ENCODE measurements around the gene KRT14.
A peak's percentile ranks its signal among the peaks of the same experiment; 100 is the strongest.
"Not testable (repeated sequence)": the region's sequence is repeated elsewhere in the genome, so short reads cannot be mapped to it uniquely, and the experiment has no call there.

The KRT14 gene

DNA sequence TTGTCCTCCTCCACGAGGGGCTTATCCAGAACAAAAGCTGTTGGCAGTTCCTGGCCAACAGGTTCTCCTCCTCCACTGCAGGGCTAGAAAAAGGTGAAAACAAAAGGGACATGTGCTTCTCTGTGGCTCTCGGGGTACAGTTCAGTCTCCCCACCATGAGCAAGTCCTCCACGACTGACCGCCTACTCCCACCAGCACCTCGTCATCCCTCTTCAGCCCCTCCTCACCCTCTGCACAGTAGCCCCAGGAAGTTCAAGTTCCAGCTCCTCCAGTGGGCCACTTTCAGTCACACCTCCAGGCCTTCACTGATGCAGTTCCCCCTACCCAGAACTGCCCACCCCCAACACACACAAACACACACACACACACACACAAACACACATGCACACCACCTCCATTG lies 34.2 kb downstream of the KRT14 start:
- no peaks in the 10 kb centered on the region for H3K9me3 Mint-ChIP-seq
- H3K27ac Mint-ChIP-seq (ENCODE audit: low read depth), result peak overlapping the region; percentile 62
- H3K4me1 Mint-ChIP-seq, result peaks cover 17% of the 10 kb centered on the region
- no peak for ATAC-seq (replicated peaks; ENCODE audit: extremely low read depth, poor library complexity, severe bottlenecking)
- H3K36me3 Mint-ChIP-seq (ENCODE audit: insufficient read depth), result no peaks in the 10 kb centered on the region
- H3K4me3 Mint-ChIP-seq, result no peak overlapping the region
- H3K27me3 Mint-ChIP-seq, result peaks cover 67% of the 10 kb centered on the region
- no peak for DNase-seq (ENCODE audit: low spot score in 2 of 2)

DNA sequence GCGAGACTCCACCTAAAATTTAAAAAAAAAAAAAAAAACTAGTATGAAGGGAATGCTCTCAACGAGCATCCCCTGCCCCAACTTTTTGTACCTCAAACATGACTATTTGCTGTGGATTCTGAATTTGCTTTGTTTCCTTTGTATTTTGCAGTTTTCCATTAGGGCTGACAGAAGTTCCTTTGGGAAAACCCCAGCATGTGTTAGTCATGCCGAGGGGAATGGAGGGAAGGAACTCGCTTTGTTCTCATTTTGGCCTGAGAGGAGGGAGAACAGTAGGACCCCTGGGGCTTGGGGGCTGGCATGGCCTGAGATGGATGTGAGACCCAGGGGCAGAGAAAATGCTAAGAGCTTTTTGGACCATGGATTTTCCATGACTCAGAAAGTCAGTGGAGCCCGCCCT lies 35.3 kb downstream of the KRT14 start:
- no peaks in the 10 kb centered on the region for H3K36me3 Mint-ChIP-seq (ENCODE audit: insufficient read depth)
- peaks cover 17% of the 10 kb centered on the region for H3K4me1 Mint-ChIP-seq
- DNase-seq (ENCODE audit: low spot score in 2 of 2), result no peak
- H3K9me3 Mint-ChIP-seq, result no peaks in the 10 kb centered on the region
- H3K4me3 Mint-ChIP-seq, result no peak overlapping the region
- H3K27me3 Mint-ChIP-seq, result peaks cover 58% of the 10 kb centered on the region
- H3K27ac Mint-ChIP-seq (ENCODE audit: low read depth), result no peak overlapping the region
- ATAC-seq (replicated peaks; ENCODE audit: extremely low read depth, poor library complexity, severe bottlenecking), result no peak

DNA sequence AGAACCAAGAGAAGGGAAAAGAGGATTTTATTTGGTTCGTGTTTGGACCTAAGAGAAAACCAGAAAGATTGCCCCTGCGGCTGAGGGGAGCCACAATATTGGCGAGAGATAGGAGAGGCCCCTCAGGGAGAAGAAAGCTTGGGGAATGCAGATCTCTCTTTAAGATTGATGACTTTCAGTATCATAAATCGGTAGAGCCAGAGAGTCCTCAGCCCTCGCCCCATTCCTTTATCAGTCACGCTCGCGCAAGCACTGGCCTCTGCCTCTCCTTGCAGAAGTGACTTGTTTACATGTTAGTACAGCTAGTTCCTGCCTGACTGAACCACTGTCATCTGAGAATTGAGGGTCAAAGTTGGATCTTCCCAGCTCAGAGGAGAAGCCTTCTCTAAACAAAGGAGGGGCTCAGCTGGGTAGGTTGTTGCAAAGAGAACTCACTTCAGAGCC lies 37.1 kb downstream of the KRT14 start:
- Mint-ChIP-seq H3K27ac (ENCODE audit: low read depth) (no peak overlapping the region), H3K9me3 (no peaks in the 10 kb centered on the region), H3K27me3 (peaks cover 41% of the 10 kb centered on the region), H3K4me1 (peaks cover 17% of the 10 kb centered on the region), H3K4me3 (peak overlapping the region; percentile 57), H3K36me3 (ENCODE audit: insufficient read depth) (no peaks in the 10 kb centered on the region)
- DNase-seq (ENCODE audit: low spot score in 2 of 2) (no peak), ATAC-seq (replicated peaks; ENCODE audit: extremely low read depth, poor library complexity, severe bottlenecking) (no peak)

DNA sequence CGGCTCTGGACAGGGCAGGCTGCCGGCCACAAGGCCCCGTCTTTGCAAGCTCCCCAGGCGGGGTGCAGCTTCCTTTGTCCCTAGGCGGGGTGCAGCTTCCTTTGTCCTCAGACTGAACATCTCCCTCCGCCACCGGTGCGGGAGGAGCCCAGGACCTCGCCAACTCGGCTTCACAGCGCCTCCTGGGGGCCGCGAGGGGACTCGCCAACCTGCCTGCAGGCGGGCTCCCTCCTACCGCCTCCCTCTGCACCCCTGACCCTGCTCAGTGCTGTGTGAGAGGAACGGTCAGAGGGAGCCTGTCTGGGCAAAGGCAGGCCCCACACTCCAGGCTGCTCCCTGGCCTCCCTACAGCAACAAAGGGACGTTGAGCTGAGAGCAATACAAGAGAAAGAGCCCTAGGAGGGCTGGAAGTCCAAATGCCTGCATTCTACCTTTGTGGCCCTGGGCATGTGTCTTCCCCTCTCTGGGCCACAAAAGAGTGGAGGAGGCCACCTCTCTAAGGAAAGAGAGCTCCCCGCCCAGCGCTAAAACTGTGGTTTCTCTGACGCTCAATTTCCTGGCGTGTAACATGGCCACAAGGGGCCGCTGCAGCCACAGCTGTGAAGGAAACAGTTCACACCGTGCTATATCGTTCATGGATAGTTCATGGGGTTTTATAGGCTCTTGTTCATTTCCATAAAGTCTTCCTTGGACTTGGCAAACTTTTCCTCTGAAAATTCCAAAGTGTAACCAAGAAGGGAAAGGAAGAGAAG lies 37.7 kb downstream of the KRT14 start:
- ATAC-seq (replicated peaks; ENCODE audit: extremely low read depth, poor library complexity, severe bottlenecking), result peak; percentile 84
- no peaks in the 10 kb centered on the region for H3K9me3 Mint-ChIP-seq
- peak overlapping the region; percentile 58 for H3K27ac Mint-ChIP-seq (ENCODE audit: low read depth)
- H3K4me1 Mint-ChIP-seq, result peaks cover 17% of the 10 kb centered on the region
- H3K4me3 Mint-ChIP-seq, result peak overlapping the region; percentile 57
- H3K27me3 Mint-ChIP-seq, result peaks cover 35% of the 10 kb centered on the region
- H3K36me3 Mint-ChIP-seq (ENCODE audit: insufficient read depth), result no peaks in the 10 kb centered on the region
- DNase-seq (ENCODE audit: low spot score in 2 of 2), result peak; percentile 76 to 82

DNA sequence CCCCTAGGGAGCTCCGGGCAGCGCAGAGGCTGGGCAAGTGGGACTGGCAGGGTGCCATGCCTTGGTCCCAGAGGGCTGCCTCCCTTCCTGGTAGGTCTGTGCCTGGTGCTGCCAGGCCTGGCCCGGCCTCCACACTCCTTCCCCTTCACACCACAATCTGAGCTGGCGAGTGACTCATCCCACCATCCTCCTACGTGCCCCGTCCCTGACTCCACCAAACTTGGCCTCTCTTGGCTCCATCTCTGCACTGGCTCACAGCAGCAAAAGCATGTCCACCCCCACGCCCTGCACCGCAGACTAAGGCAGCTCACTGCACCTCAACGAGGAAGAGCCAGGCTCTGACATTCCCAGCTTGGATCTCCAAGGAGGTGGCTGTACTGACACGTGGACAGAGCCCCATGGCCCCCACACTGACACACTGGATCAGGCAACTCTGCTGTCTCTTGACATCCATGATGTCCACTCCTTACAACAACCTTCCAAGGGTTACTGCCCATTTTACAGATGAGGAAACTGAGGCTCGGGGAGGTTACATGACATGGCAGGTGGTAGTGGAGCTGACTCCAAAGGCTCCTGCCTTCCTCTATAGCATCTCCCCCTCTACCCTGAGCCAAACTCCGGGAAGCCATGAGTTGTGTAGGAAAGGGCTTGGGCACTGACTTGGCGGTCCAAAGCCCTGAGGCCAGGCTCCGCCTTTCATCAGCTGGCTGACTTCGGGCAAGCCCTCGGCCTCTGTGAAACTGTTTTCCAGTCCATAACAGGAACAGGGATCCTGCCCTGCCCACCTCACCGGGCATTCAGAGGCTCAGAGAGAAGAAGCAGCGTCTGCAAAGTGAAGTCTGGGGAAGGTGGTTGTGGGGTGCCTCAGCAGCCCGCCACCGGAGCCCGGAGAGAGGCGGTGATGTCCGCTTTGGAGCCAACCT lies 38.5 kb downstream of the KRT14 start:
- peak overlapping the region; percentile 58 for H3K27ac Mint-ChIP-seq (ENCODE audit: low read depth)
- no peaks in the 10 kb centered on the region for H3K36me3 Mint-ChIP-seq (ENCODE audit: insufficient read depth)
- DNase-seq (ENCODE audit: low spot score in 2 of 2) (no peak), ATAC-seq (replicated peaks; ENCODE audit: extremely low read depth, poor library complexity, severe bottlenecking) (no peak)
- H3K4me3 Mint-ChIP-seq, result peak overlapping the region; percentile 57
- H3K4me1 Mint-ChIP-seq, result peaks cover 17% of the 10 kb centered on the region
- H3K9me3 Mint-ChIP-seq, result no peaks in the 10 kb centered on the region
- peaks cover 26% of the 10 kb centered on the region for H3K27me3 Mint-ChIP-seq

DNA sequence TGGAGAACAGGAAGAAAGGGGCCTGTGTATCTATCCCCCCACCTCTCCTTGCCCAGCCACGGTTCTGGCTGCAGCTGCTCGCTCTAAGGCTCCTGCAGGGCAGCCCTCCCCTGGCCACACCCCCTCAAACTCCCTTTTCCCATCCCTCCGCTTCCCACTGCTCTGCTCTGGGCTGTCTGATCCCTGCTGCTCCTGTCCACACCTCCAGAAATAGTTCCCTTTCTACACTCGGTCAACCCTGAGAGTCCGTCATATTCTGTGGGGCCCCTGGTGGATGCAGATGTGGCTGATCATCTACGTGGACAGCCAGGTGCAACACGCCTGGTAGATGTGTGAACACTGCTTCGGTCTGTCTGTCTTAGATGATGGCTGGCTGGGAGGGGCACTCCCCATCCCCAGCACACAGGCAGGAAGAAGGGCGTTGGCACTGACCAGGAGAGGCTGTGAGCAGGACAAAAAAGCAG lies 39.3 kb downstream of the KRT14 start:
- Mint-ChIP-seq H3K9me3 (no peaks in the 10 kb centered on the region), H3K27me3 (peaks cover 19% of the 10 kb centered on the region), H3K36me3 (ENCODE audit: insufficient read depth) (no peaks in the 10 kb centered on the region), H3K27ac (ENCODE audit: low read depth) (no peak overlapping the region), H3K4me3 (no peak overlapping the region), H3K4me1 (peaks cover 17% of the 10 kb centered on the region)
- ATAC-seq (replicated peaks; ENCODE audit: extremely low read depth, poor library complexity, severe bottlenecking) (no peak), DNase-seq (ENCODE audit: low spot score in 2 of 2) (no peak)

DNA sequence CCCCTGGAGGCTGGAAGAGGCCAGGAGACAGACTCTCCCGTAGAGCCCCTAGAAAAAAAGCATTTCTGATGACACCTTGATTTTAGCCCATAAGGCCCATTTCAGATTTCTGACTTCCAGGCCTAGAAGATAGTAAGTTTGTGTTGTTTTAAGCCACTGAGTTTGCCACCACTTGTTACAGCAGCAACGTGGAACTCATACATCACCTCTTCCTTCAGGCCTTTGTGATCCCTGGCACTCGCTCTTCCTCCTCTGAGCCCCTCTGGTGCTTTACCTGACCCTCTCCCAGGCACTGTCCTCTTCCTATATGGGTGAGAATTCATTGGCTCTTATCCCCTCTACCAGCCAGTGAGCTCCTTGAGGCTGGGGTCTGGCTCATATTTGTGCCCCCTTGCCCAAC lies 39.9 kb downstream of the KRT14 start:
- Mint-ChIP-seq H3K36me3 (ENCODE audit: insufficient read depth) (no peaks in the 10 kb centered on the region), H3K4me3 (no peak overlapping the region), H3K27ac (ENCODE audit: low read depth) (no peak overlapping the region), H3K27me3 (peaks cover 13% of the 10 kb centered on the region), H3K9me3 (no peaks in the 10 kb centered on the region), H3K4me1 (peaks cover 17% of the 10 kb centered on the region)
- no peak for ATAC-seq (replicated peaks; ENCODE audit: extremely low read depth, poor library complexity, severe bottlenecking)
- DNase-seq (ENCODE audit: low spot score in 2 of 2), result no peak

DNA sequence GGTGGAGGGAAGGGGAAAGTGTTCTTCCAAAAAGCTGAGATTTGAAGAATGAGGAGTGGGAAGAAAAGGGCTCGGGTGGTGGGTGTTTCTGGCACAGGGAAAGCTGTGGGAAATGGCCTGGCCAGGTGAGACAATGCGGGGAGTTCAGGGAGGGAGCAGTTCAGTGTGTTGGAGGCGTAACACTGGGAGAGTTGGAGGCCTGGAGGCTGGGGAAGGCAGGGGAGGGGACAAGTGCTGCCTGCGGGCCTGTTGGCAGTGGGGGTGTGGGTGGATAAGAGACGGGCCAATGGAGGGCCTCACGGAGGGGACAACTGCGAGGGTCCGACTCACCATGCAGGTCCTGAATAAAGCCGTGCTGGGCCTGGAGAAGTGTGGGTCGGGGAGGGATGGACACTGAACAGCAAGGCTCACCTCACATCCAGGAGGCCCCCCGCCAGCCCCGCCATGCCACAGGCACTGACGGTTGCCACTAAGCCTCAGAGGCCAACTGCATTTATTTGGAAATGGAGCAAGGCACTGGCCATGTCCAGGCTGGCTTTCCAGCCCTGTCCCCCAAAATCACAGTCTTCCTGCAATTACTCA lies 40.8 kb downstream of the KRT14 start:
- DNase-seq (ENCODE audit: low spot score in 2 of 2) (no peak), ATAC-seq (replicated peaks; ENCODE audit: extremely low read depth, poor library complexity, severe bottlenecking) (no peak)
- no peak overlapping the region for H3K4me3 Mint-ChIP-seq
- H3K27ac Mint-ChIP-seq (ENCODE audit: low read depth), result no peak overlapping the region
- H3K36me3 Mint-ChIP-seq (ENCODE audit: insufficient read depth), result no peaks in the 10 kb centered on the region
- H3K9me3 Mint-ChIP-seq, result no peaks in the 10 kb centered on the region
- peaks cover 17% of the 10 kb centered on the region for H3K4me1 Mint-ChIP-seq
- peaks cover 8% of the 10 kb centered on the region for H3K27me3 Mint-ChIP-seq

DNA sequence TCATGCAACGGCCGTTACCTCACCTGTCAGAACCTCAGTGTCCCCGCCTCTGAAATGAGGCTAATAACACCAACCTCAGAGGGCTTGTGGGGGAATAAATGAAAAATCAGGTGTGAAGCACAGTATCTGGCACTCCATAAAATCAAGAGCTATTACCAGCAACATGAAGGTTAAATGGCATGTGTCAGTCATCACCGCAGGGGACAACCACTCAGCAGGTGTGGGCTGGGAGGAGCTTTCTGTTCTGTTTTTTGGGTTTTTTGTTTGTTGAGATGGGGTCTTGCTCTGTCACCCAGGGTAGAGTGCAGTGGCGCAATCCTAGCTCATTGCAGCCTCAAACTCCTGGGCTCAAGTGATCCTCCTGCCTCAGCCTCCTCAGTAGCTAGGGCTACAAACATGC lies 41.8 kb downstream of the KRT14 start:
- no peak for ATAC-seq (replicated peaks; ENCODE audit: extremely low read depth, poor library complexity, severe bottlenecking)
- peaks cover 8% of the 10 kb centered on the region for H3K27me3 Mint-ChIP-seq

DNA sequence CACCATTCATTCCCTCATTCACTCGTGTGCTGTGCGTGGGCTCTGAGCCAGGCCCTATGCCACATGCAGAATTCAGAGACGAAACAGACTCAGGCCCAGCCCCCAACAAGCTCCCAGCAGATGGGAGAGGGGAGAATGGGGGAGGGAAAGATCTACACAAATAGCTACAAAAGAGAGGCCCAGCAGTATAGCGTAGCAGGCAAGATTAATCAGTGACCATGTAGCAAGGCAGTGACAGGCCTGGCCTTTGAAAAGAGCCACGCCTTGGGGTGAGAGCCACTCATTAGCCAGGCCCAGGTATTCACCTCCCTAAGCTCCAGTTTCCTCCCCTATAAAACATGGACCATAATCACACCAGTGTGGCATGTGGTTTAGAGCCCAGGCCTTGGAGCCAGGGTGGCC lies 42.2 kb downstream of the KRT14 start:
- no peak for ATAC-seq (replicated peaks; ENCODE audit: extremely low read depth, poor library complexity, severe bottlenecking)
- H3K27ac Mint-ChIP-seq (ENCODE audit: low read depth), result no peak overlapping the region
- peaks cover 8% of the 10 kb centered on the region for H3K27me3 Mint-ChIP-seq
- H3K36me3 Mint-ChIP-seq (ENCODE audit: insufficient read depth), result no peaks in the 10 kb centered on the region
- no peak overlapping the region for H3K4me3 Mint-ChIP-seq
- H3K4me1 Mint-ChIP-seq, result peaks cover 16% of the 10 kb centered on the region
- no peak for DNase-seq (ENCODE audit: low spot score in 2 of 2)
- H3K9me3 Mint-ChIP-seq, result no peaks in the 10 kb centered on the region

More for the DNA sequence above, 41.8 kb downstream of the KRT14 start:
- no peaks in the 10 kb centered on the region for H3K9me3 Mint-ChIP-seq
- no peak overlapping the region for H3K27ac Mint-ChIP-seq (ENCODE audit: low read depth)
- no peak for DNase-seq (ENCODE audit: low spot score in 2 of 2)
- H3K36me3 Mint-ChIP-seq (ENCODE audit: insufficient read depth), result no peaks in the 10 kb centered on the region
- H3K4me1 Mint-ChIP-seq, result peaks cover 17% of the 10 kb centered on the region
- no peak overlapping the region for H3K4me3 Mint-ChIP-seq

DNA sequence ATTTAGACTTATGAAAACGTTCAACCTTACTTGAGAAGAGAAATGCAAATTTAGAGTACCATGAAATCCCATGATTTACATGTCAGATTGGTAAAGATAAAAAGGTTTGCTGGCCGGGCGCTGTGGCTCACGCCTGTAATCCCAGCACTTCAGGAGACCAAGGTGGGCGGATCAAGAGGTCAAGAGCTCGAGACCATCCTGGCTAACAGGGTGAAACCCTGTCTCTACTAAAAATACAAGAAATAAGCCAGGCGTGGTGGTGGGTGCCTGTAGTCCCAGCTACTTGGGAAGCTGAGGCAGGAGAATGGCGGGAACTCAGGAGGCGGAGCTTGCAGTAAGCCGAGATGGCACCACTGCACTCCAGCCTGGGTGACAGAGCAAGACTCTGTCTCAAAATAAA lies 43.9 kb downstream of the KRT14 start:
- not testable (repeated sequence) for H3K4me3 Mint-ChIP-seq; DNase-seq (ENCODE audit: low spot score in 2 of 2); H3K4me1 Mint-ChIP-seq; H3K36me3 Mint-ChIP-seq (ENCODE audit: insufficient read depth); H3K27ac Mint-ChIP-seq (ENCODE audit: low read depth); H3K9me3 Mint-ChIP-seq; H3K27me3 Mint-ChIP-seq; ATAC-seq (replicated peaks; ENCODE audit: extremely low read depth, poor library complexity, severe bottlenecking)

DNA sequence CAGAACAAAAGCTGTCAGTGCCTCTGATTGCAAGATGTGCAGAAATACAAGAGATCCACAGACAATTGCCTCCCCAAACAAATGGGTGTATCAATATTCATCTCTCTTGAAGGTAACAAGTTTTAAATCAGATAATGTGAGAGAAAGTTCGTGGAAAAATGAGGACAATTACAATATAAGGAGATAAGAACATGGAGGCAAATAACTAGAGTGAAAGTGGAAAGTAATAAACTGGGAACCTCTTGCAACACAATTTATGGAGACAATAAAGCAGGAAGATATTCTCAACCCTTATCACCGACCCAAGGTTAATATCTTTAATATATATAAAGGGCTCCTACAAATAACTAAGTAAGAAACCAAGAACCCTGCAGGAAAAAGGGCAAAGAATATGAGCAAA lies 44.3 kb downstream of the KRT14 start:
- DNase-seq (ENCODE audit: low spot score in 2 of 2) (no peak), ATAC-seq (replicated peaks; ENCODE audit: extremely low read depth, poor library complexity, severe bottlenecking) (no peak)
- Mint-ChIP-seq H3K4me3 (no peak overlapping the region), H3K4me1 (no peaks in the 10 kb centered on the region), H3K27ac (ENCODE audit: low read depth) (no peak overlapping the region), H3K9me3 (no peaks in the 10 kb centered on the region), H3K36me3 (ENCODE audit: insufficient read depth) (no peaks in the 10 kb centered on the region), H3K27me3 (peaks cover 4% of the 10 kb centered on the region)

Data from central memory CD8-positive, alpha-beta T cell (primary cell).